Measurements from ENCODE around the gene IPCEF1.

The IPCEF1 gene

DNA sequence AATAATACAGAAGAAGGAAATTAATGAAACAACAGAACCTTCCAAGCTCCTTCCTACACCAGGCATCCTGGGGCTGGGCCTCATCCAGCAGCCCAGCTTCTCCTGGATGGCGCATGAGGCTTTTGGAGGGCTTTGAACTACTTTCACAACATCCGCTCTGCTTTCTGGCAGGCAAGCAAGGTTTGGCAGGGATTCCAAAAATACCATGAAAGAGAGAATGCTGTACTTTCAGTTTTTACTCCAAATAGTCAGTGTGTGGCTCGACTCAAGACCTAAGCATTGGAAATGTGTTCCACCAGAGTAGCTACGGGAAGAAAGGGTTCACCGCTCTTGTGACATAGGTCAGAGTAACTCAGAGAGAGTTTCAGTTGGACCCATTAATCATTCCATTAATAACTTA, 192.2 kb downstream of the IPCEF1 start:
- TF ChIP-seq, protein P1, sequence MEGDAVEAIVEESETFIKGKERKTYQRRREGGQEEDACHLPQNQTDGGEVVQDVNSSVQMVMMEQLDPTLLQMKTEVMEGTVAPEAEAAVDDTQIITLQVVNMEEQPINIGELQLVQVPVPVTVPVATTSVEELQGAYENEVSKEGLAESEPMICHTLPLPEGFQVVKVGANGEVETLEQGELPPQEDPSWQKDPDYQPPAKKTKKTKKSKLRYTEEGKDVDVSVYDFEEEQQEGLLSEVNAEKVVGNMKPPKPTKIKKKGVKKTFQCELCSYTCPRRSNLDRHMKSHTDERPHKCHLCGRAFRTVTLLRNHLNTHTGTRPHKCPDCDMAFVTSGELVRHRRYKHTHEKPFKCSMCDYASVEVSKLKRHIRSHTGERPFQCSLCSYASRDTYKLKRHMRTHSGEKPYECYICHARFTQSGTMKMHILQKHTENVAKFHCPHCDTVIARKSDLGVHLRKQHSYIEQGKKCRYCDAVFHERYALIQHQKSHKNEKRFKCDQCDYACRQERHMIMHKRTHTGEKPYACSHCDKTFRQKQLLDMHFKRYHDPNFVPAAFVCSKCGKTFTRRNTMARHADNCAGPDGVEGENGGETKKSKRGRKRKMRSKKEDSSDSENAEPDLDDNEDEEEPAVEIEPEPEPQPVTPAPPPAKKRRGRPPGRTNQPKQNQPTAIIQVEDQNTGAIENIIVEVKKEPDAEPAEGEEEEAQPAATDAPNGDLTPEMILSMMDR (IDR thresholded peaks at IDR 0.05; ENCODE audit: control insufficient read depth, extremely low read depth, insufficient read depth): no peak
- no peak for DNase-seq (ENCODE audit: low read depth)
- H3K4me3 ChIP-seq (ENCODE audit: low read depth, low read length): no peak overlapping the region

GRCh38 chr6:154161689-154162088, 194.9 kb downstream of the IPCEF1 start:
- TF ChIP-seq, protein P1 (IDR thresholded peaks at IDR 0.05; ENCODE audit: control insufficient read depth, extremely low read depth, insufficient read depth): no peak
- DNase-seq (ENCODE audit: low read depth): no peak
- H3K4me3 ChIP-seq (ENCODE audit: low read depth, low read length): no peak overlapping the region

- no peak overlapping the region for H3K4me3 ChIP-seq (ENCODE audit: low read depth, low read length)
- TF ChIP-seq, protein P1 (IDR thresholded peaks at IDR 0.05; ENCODE audit: control insufficient read depth, extremely low read depth, insufficient read depth): no peak
- DNase-seq (ENCODE audit: low read depth): no peak
Measured at GRCh38 chr6:154159126-154159525, 197.5 kb downstream of the IPCEF1 start.

DNA sequence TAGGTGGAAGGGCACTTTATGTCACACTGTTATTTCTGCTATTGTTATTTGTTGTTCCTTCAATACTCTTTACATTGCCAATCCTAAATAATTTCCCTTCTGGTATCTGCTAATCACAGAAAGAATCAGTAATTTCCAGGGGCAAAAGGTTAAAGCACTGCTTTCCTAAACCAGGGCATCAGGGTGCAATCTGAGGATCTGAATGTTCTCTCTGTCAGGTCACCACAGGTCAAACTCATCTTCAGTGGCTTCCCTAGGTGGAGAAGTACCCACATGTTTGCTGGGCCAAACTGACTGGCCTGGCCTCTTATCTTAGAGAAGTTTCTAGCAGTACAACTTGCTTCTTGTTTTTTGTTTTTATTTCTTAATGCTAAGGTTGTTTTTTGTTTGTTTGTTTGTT, 198.9 kb downstream of the IPCEF1 start:
- DNase-seq (ENCODE audit: low read depth): no peak
- TF ChIP-seq, protein P1 (IDR thresholded peaks at IDR 0.05; ENCODE audit: control insufficient read depth, extremely low read depth, insufficient read depth): no peak
- no peak overlapping the region for H3K4me3 ChIP-seq (ENCODE audit: low read depth, low read length)

- H3K4me3 ChIP-seq (ENCODE audit: low read depth, low read length): no peak overlapping the region
- TF ChIP-seq, protein P1 (IDR thresholded peaks at IDR 0.05; ENCODE audit: control insufficient read depth, extremely low read depth, insufficient read depth): no peak
- DNase-seq (ENCODE audit: low read depth): no peak
Measured at GRCh38 chr6:154157082-154157481, 199.5 kb downstream of the IPCEF1 start.

- DNase-seq (ENCODE audit: low read depth): no peak
- TF ChIP-seq, protein P1 (IDR thresholded peaks at IDR 0.05; ENCODE audit: control insufficient read depth, extremely low read depth, insufficient read depth): peak; percentile 43; the same call in 1 of the 2 replicates
- H3K4me3 ChIP-seq (ENCODE audit: low read depth, low read length): no peak overlapping the region
Measured at GRCh38 chr6:154156135-154156896, 200.3 kb downstream of the IPCEF1 start.
